Muscle of back (tissue), 11 donors: ENCODE data around the gene JARID2. TPM values are rescaled to one million over a fixed set of nuclear protein-coding genes. Genes with fewer than 3 reads are reported as not detected.
"Not testable (repeated sequence)": the region's sequence is repeated elsewhere in the genome, so short reads cannot be mapped to it uniquely, and the experiment has no call there.

Experiments used
- DNase-seq, 3 donors: peaks; one replicate each; pipeline versions ENCODE4 v3.0.0 to v3.0.0-alpha.2; 2013
- polyA plus RNA-seq, 10 donors: library from polyadenylated mRNA; unstranded; fragments of 120-200 nt; gene quantifications; one replicate each; pipeline ENCODE4 v1.2.1, GENCODE V29; 2013; ENCODE audit not compliant: insufficient read length in 10 of 10

The JARID2 gene
- polyA plus RNA-seq, 10 donors = 11.6 to 15.4 (median 14.2) TPM

- DNase-seq = peak in 1 of 3 donors; percentile 51
These were observed 152.9 kb downstream of the JARID2 start for GRCh38 chr6:15398633-15399275.

GRCh38 chr6:15399641-15400470 is 154.0 kb downstream of the JARID2 start:
- peak; percentile 85 to 96 (median 90) for DNase-seq

- peak; percentile 58 to 85 (median 70) for DNase-seq
These were observed 154.7 kb downstream of the JARID2 start for GRCh38 chr6:15400572-15401004.

GRCh38 chr6:15401120-15401519 is 155.3 kb downstream of the JARID2 start:
- DNase-seq = no peak

GRCh38 chr6:15401769-15402250 is 155.9 kb downstream of the JARID2 start:
- peak in 1 of 3 donors; percentile 24 for DNase-seq

- no peak for DNase-seq
These were observed 156.7 kb downstream of the JARID2 start for GRCh38 chr6:15402406-15403045.

GRCh38 chr6:15403094-15403755 is 157.4 kb downstream of the JARID2 start:
- DNase-seq = no peak

GRCh38 chr6:15404685-15404980 is 158.8 kb downstream of the JARID2 start:
- no peak for DNase-seq

- no peak for DNase-seq
These were observed 159.5 kb downstream of the JARID2 start for GRCh38 chr6:15405129-15406068.

- DNase-seq = no peak
These were observed 160.6 kb downstream of the JARID2 start for GRCh38 chr6:15406452-15406851.

GRCh38 chr6:15408008-15408407 is 162.1 kb downstream of the JARID2 start:
- no peak for DNase-seq

- no peak for DNase-seq
These were observed 162.9 kb downstream of the JARID2 start for GRCh38 chr6:15408758-15409157.

- no peak for DNase-seq
These were observed 163.6 kb downstream of the JARID2 start for GRCh38 chr6:15409301-15410125.

GRCh38 chr6:15410126-15410391 is 164.2 kb downstream of the JARID2 start:
- no peak for DNase-seq

GRCh38 chr6:15410752-15411151 is 164.9 kb downstream of the JARID2 start:
- no peak for DNase-seq

GRCh38 chr6:15411766-15412165 is 165.9 kb downstream of the JARID2 start:
- no peak for DNase-seq

GRCh38 chr6:15412767-15413166 is 166.9 kb downstream of the JARID2 start:
- no peak for DNase-seq

- peak in 2 of 3 donors; percentile 30 to 60 for DNase-seq
These were observed 167.8 kb downstream of the JARID2 start for GRCh38 chr6:15413466-15414234.

GRCh38 chr6:15414235-15414612 is 168.4 kb downstream of the JARID2 start:
- DNase-seq = no peak

GRCh38 chr6:15415622-15416021 is 169.8 kb downstream of the JARID2 start:
- DNase-seq = not testable (repeated sequence)
